WERI-Rb-1 (cell line): Measurements from ENCODE around the gene ARMH1.
A peak's percentile ranks its signal among the peaks of the same experiment; 100 is the strongest.

Source experiments
- DNase-seq: peaks from one replicate; pipeline ENCODE4 v3.0.0-alpha.2; 2020
- H3K27ac ChIP-seq: fragments of 250-450 bp; sonication (Bioruptor Pico); 2 replicates; pipeline ENCODE4 v1.5.1; 2020; ENCODE audit warnings: mild to moderate bottlenecking, moderate library complexity
- H3K27me3 ChIP-seq: fragments of 250-450 bp; sonication (Bioruptor Pico); 2 replicates; pipeline ENCODE4 v1.5.1; 2021; ENCODE audit warnings: mild to moderate bottlenecking, low read depth, moderate library complexity; ENCODE audit not compliant: insufficient read depth, severe bottlenecking
- H3K36me3 ChIP-seq: fragments of 250-450 bp; sonication (Bioruptor Pico); 2 replicates; pipeline ENCODE4 v1.5.1; 2020; ENCODE audit warnings: mild to moderate bottlenecking, moderate library complexity
- H3K4me3 ChIP-seq: 2 replicates; pipeline ENCODE4 v1.5.1; 2011; ENCODE audit warnings: low read depth, mild to moderate bottlenecking, control low read depth, low read length
- H3K9me3 ChIP-seq: fragments of 250-450 bp; sonication (Bioruptor Pico); 2 replicates; pipeline ENCODE4 v1.5.1; 2021; ENCODE audit warnings: mild to moderate bottlenecking, moderate library complexity; ENCODE audit not compliant: severe bottlenecking
- TF ChIP-seq, protein P1 (sequence below): IDR thresholded peaks from 2 replicates; pipeline ENCODE4 v1.5.1; 2011; ENCODE audit warnings: low read depth, mild to moderate bottlenecking, control low read depth, inconsistent platforms, low read length

ARMH1 gene

DNA sequence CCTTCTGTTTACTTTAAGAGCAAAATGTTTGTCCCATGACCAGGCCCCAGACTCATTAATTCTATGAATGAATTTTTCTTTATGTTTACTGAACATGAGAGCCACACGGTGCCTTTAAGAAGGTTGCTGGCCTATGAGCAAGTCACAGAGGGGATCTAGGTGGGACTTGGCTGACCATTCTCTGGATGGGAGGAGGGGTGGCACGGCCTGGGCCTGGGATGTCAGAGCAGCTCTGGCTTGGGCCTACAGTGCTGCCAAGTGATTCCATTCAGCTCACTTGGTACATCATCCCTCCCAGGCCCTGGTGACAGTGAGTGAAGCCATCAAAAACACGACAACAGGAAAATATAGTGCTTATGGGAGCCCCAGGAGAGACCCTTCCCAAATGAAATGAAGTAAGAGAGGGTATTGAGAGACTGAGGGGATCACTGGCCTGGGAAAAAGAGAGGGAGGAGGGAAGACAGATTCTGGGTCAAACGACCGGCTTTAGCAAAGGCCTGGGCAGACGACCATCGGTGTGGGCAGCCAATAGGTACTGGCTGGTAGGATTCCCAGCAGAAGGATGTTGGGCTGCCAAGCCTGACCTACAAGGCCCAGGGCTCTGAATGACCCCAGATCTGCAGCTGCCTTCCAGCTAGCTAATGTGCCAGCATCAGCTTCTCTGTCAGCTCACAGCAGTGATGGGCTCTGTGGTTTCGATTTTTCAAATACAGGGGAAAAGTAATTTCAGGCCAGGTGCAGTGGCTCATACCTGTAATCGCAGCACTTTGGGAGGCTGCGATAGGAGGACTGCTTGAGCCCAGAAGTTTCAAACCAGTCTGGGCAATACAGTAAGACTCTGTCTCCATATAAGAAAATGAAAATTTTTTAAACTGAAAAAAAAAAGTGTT, 3.5 kb upstream of the ARMH1 start:
- DNase-seq: no peak
- no peak overlapping the region for H3K4me3 ChIP-seq
- no peaks in the 10 kb centered on the region for H3K36me3 ChIP-seq
- H3K9me3 ChIP-seq: no peaks in the 10 kb centered on the region
- no peak overlapping the region for H3K27ac ChIP-seq
- TF ChIP-seq, protein P1, sequence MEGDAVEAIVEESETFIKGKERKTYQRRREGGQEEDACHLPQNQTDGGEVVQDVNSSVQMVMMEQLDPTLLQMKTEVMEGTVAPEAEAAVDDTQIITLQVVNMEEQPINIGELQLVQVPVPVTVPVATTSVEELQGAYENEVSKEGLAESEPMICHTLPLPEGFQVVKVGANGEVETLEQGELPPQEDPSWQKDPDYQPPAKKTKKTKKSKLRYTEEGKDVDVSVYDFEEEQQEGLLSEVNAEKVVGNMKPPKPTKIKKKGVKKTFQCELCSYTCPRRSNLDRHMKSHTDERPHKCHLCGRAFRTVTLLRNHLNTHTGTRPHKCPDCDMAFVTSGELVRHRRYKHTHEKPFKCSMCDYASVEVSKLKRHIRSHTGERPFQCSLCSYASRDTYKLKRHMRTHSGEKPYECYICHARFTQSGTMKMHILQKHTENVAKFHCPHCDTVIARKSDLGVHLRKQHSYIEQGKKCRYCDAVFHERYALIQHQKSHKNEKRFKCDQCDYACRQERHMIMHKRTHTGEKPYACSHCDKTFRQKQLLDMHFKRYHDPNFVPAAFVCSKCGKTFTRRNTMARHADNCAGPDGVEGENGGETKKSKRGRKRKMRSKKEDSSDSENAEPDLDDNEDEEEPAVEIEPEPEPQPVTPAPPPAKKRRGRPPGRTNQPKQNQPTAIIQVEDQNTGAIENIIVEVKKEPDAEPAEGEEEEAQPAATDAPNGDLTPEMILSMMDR: no peak
- no peaks in the 10 kb centered on the region for H3K27me3 ChIP-seq

DNA sequence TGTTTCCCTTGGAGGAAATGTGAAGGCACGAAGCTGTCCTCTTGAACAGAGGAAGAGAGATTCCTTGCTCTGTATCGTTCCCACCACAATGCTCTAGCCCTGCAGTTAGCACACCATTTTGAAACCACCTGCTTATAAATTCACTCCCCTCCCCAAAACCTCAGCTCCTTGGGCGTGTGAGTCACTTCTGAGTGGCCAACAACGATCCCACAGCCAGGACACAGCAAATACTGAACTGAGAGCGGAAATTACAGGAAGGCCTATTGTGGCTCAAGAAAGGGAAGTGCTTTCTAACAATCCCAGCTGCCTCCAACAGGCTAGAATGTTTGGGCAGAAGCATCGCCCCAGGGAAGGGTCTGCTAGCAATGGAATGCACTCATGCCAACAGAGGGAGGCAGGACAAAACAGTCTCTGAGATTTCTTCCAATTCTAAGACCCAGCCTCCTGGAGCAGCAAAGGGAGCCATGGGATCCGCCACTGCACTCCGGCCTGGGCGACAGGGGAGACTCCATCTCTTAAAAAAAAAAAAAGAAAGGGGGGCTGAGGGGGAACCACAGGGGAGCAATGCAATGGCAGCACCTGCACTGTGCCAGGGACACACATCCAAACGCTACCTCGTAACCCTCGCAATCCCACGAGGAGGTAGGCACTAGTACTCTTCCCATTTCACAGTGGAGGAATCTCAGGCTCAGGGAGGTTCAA, 2.1 kb upstream of the ARMH1 start:
- TF ChIP-seq, protein P1: no peak
- Histone ChIP-seq H3K36me3 (no peaks in the 10 kb centered on the region), H3K9me3 (no peaks in the 10 kb centered on the region), H3K27me3 (no peaks in the 10 kb centered on the region), H3K27ac (no peak overlapping the region), H3K4me3 (no peak overlapping the region)
- no peak for DNase-seq

DNA sequence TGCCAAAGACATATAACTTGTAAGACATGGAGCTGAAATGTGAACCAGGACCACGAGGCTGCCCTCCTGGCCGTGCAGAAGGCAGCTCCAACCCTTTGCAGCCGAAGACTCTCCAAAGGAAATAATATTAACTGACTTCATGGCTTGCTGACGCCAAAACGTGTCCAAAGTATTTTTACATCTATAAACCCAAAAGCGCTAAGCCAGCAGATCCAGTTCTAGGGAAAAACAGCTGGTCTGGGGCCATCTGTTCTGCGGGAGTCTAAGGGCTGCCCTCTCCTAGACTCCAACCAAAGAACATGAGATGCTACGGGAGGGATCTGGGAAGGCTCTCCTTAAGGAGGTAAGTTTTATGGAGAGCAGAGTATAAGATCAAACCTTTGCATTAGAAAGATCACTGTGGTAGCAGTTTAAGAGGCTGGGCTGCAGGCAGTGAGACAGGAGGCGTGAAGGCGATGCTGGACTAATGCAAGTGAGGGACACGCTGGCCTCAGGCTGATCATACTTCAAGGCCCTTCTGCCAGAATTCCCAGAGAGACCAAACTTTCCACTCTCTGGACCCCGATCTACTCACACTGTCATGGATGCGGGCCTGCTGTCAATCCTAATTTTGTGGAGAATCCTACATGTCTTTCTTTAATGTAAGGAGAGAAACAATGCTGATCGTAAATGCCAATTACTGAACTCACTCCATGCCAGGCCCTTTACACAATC, 1.4 kb upstream of the ARMH1 start:
- Histone ChIP-seq H3K36me3 (no peaks in the 10 kb centered on the region), H3K27me3 (no peaks in the 10 kb centered on the region), H3K4me3 (peak overlapping the region; percentile 57), H3K27ac (peak overlapping the region; percentile 91), H3K9me3 (no peaks in the 10 kb centered on the region)
- DNase-seq: no peak
- TF ChIP-seq, protein P1: no peak

DNA sequence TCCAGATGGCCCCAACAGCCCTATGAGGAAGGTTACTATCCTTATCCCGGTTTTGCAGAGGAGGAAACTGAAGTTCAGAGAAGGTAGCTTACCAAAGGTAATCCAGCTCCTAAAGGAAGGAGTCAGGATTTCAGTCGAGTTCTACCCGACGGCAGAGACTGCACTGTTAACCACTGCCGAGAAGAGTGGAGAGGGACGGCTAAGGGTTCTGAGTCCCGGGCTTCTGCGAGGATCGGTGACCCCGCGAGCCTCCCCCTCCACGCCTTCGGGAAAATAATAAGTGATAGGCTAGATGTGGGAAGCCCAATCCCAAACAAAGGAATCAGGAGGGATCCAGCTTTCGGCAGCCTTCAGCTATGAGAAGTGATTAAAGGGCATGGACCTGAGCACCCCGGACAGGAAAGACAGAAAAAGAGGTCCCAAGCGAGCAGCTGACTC, 820 bp upstream of the ARMH1 start:
- TF ChIP-seq, protein P1: no peak
- Histone ChIP-seq H3K9me3 (no peaks in the 10 kb centered on the region), H3K36me3 (no peaks in the 10 kb centered on the region), H3K4me3 (peak overlapping the region; percentile 57), H3K27me3 (no peaks in the 10 kb centered on the region), H3K27ac (peak overlapping the region; percentile 91)
- DNase-seq: no peak

DNA sequence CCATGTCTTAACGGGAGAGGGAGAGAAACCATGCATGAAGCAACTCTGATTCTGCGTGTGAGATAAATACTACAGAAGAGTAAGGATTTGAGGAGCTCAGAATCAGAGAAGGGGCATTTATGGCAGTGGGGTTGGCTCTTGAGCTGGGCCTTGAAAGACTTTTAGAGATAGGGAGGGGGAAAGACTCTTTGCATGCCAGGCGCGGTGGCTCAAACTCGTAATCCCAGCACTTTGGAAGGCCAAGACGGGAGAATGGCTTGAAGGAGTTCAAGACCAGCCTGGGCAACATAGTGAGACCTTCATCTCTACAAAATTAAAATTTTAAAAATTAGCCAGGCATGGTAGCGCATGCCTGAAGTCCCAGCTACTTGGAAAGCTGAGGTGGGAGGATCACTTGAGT, 672 bp downstream of the ARMH1 start:
- Histone ChIP-seq H3K4me3 (peak overlapping the region; percentile 57), H3K9me3 (no peaks in the 10 kb centered on the region), H3K27me3 (no peaks in the 10 kb centered on the region), H3K27ac (no peak overlapping the region), H3K36me3 (no peaks in the 10 kb centered on the region)
- TF ChIP-seq, protein P1: no peak
- DNase-seq: no peak
